PC-9 (cell line): ENCODE results near the gene AKAP13. TPM values are rescaled to one million over a fixed set of nuclear protein-coding genes. Genes with fewer than 3 reads are reported as not detected.

Source experiments
- BruUV-seq: library from RNA; stranded (reverse); fragments of 400-500 nt; replicated peaks from 2 replicates; lab custom pipeline; 2021; lab: Mats Ljungman, UMichigan
- CTCF ChIA-PET: fragments of 300-600 bp; sonication (Branson Sonifier 250); formaldehyde crosslinking; loops from one replicate; lab custom pipeline; 2022; ENCODE audit warnings: antibody characterized with exemption; lab: Charles Lee
- POLR2A ChIA-PET: fragments of 300-600 bp; sonication (Branson Sonifier 250); formaldehyde crosslinking; loops from one replicate; lab custom pipeline; 2022; ENCODE audit warnings: antibody characterized with exemption; ENCODE audit not compliant: unreplicated experiment; lab: Charles Lee
- DNase-seq, 2 experiments: peaks; one replicate each; pipeline versions ENCODE4 v3.0.0 to v3.0.0-alpha.2; 2015 to 2022; ENCODE audit warnings: mixed read lengths in 1 of 2
- H2AFZ ChIP-seq: fragments of 200-600 bp; sonication (generic); 2 replicates; pipeline ENCODE4 v1.8.1; 2017; ENCODE audit warnings: antibody characterized with exemption
- H3F3A ChIP-seq: fragments of 200-600 bp; sonication (generic); 2 replicates; pipeline ENCODE4 v1.8.1; 2017; ENCODE audit warnings: antibody characterized with exemption, mild to moderate bottlenecking, low read depth; ENCODE audit not compliant: insufficient read depth
- H3K27ac ChIP-seq: fragments of 200-600 bp; sonication (generic); 2 replicates; pipeline ENCODE4 v1.6.1; 2016; ENCODE audit warnings: mixed run types
- H3K27me3 ChIP-seq: fragments of 200-600 bp; sonication (generic); 2 replicates; pipeline ENCODE4 v1.6.1; 2016; ENCODE audit warnings: low read depth, mixed run types; ENCODE audit not compliant: insufficient read depth
- H3K36me3 ChIP-seq: fragments of 200-600 bp; sonication (generic); 2 replicates; pipeline ENCODE4 v1.6.1; 2016; ENCODE audit warnings: low read depth, mixed run types
- H3K4me1 ChIP-seq: fragments of 200-600 bp; sonication (generic); replicated peaks from 2 replicates; pipeline ENCODE4 v1.6.1; 2016; ENCODE audit warnings: mixed run types; ENCODE audit not compliant: insufficient read depth
- H3K4me2 ChIP-seq: fragments of 200-600 bp; sonication (generic); 2 replicates; pipeline ENCODE4 v1.6.1; 2017; ENCODE audit warnings: mixed run types
- H3K4me3 ChIP-seq: fragments of 200-600 bp; sonication (generic); 2 replicates; pipeline ENCODE4 v1.6.1; 2016; ENCODE audit warnings: mixed run types
- H3K79me2 ChIP-seq: fragments of 200-600 bp; sonication (generic); 2 replicates; pipeline ENCODE4 v1.6.1; 2017; ENCODE audit warnings: low read depth, mixed run types
- H3K9me2 ChIP-seq: fragments of 200-600 bp; sonication (generic); 2 replicates; pipeline ENCODE4 v1.8.1; 2017; ENCODE audit warnings: mild to moderate bottlenecking; ENCODE audit not compliant: insufficient read depth
- H3K9me3 ChIP-seq: fragments of 200-600 bp; sonication (generic); 2 replicates; pipeline ENCODE4 v1.8.1; 2016; ENCODE audit warnings: low read depth; ENCODE audit not compliant: insufficient read depth
- H4K20me1 ChIP-seq: fragments of 200-600 bp; sonication (generic); 2 replicates; pipeline ENCODE4 v1.8.1; 2017; ENCODE audit not compliant: insufficient read depth
- CTCF ChIP-seq: fragments of 200-600 bp; sonication (generic); conservative IDR thresholded peaks from 2 replicates; pipeline ENCODE4 v1.6.1; 2017; ENCODE audit warnings: mixed run types, antibody characterized with exemption, mild to moderate bottlenecking, moderate library complexity
- EZH2 ChIP-seq: fragments of 200-600 bp; sonication (generic); IDR thresholded peaks from 2 replicates; pipeline ENCODE4 v1.8.0; 2017; ENCODE audit warnings: antibody characterized with exemption, low read depth
- intact Hi-C: fragments of 100-400 bp; cut with micrococcal nuclease; formaldehyde crosslinking; loops from one replicate; pipeline ENCODE4 v1.10.0; 2022; ENCODE audit not compliant: unreplicated experiment
- total RNA-seq: library from RNA; stranded (reverse); gene quantifications from 2 replicates; pipeline ENCODE4 v1.2.3, GENCODE V29; 2021

Gene AKAP13
- total RNA-seq, 1 experiment from 2014 or later = 82.5 TPM

GRCh38 chr15:85473455-85473854 lies 93.1 kb downstream of the AKAP13 start:
- H3K27ac ChIP-seq = no peak overlapping the region
- intact Hi-C loops = no loop called here
- H4K20me1 ChIP-seq = peaks cover 12% of the 10 kb centered on the region
- no peak overlapping the region for H3K4me2 ChIP-seq
- TF ChIP-seq CTCF = no peak
- no peak for TF ChIP-seq EZH2
- no peaks in the 10 kb centered on the region for H3K9me2 ChIP-seq
- no peaks in the 10 kb centered on the region for H3K4me1 ChIP-seq
- H3F3A ChIP-seq = peaks cover 4% of the 10 kb centered on the region; the same call in 1 of the 2 replicates
- BruUV-seq = no TSS peak
- no peaks in the 10 kb centered on the region for H3K9me3 ChIP-seq
- no peaks in the 10 kb centered on the region for H3K27me3 ChIP-seq
- peaks cover 87% of the 10 kb centered on the region for H3K79me2 ChIP-seq
- H3K36me3 ChIP-seq = no peaks in the 10 kb centered on the region
- no peak overlapping the region for H2AFZ ChIP-seq
- no peak overlapping the region for H3K4me3 ChIP-seq
- ChIA-PET POLR2A (no interaction called here), CTCF (no interaction called here)
- DNase-seq = no peak

DNA sequence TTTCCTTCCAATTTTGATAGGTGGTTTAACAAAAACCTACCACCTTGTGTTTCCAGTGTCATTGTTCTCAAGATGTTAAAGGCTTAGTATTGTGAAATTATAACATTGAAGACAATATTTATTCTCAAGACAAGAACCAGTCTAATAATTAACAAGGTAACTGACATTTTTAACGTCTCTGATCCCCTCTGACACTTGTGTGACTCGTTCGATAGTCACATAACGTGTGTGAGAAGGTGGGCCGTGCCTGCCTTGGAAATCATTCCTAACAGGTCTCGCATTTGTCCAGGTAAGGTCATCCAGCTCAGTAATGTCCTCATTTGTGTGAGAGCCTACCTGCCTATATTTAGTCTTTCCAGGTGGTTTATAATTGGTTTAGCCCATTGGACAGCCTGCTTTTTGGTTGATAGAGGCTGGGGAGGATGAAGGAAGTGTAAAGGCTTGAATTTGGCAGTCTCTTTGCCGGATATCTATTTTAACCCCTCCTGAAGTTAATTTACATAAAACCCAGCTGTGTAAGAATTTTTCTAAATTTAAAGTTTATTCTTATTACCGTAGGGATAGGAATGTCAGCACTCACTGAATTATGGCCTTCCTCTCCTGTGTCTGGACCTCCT lies 94.4 kb downstream of the AKAP13 start:
- intact Hi-C loops = no loop called here
- Histone ChIP-seq H2AFZ (no peak overlapping the region), H4K20me1 (no peaks in the 10 kb centered on the region; the same call in 1 of the 2 replicates), H3F3A (peaks cover 8% of the 10 kb centered on the region), H3K4me1 (no peaks in the 10 kb centered on the region), H3K79me2 (peaks cover 87% of the 10 kb centered on the region), H3K4me2 (no peak overlapping the region), H3K9me2 (no peaks in the 10 kb centered on the region), H3K27me3 (no peaks in the 10 kb centered on the region), H3K27ac (no peak overlapping the region), H3K4me3 (no peak overlapping the region), H3K36me3 (no peaks in the 10 kb centered on the region), H3K9me3 (no peaks in the 10 kb centered on the region)
- BruUV-seq = no TSS peak
- CTCF ChIA-PET = interaction anchor here (0.6 kb wide), 1 partner anchor 256 kb away, joined by 8 read pairs; no protein-coding TSS in a partner anchor
- DNase-seq = no peak
- POLR2A ChIA-PET = interaction anchor here (0.5 kb wide), 1 partner anchor 583 kb away, joined by 3 read pairs; no protein-coding TSS in a partner anchor
- TF ChIP-seq CTCF (no peak), EZH2 (no peak)

GRCh38 chr15:85475317-85475701 lies 94.9 kb downstream of the AKAP13 start:
- Histone ChIP-seq H3K4me3 (no peak overlapping the region), H3K9me2 (no peaks in the 10 kb centered on the region), H3K9me3 (no peaks in the 10 kb centered on the region), H3K36me3 (no peaks in the 10 kb centered on the region), H3K27me3 (no peaks in the 10 kb centered on the region), H3K79me2 (peaks cover 87% of the 10 kb centered on the region), H4K20me1 (peaks cover 3% of the 10 kb centered on the region; the same call in 1 of the 2 replicates), H3K27ac (no peak overlapping the region), H3K4me1 (no peaks in the 10 kb centered on the region), H2AFZ (no peak overlapping the region), H3K4me2 (no peak overlapping the region), H3F3A (peaks cover 8% of the 10 kb centered on the region)
- CTCF ChIA-PET = interaction anchor here (0.6 kb wide), 1 partner anchor 256 kb away, joined by 8 read pairs; no protein-coding TSS in a partner anchor
- no peak for TF ChIP-seq CTCF
- TF ChIP-seq EZH2 = no peak
- intact Hi-C loops = no loop called here
- POLR2A ChIA-PET = interaction anchor here (0.5 kb wide), 1 partner anchor 582 kb away, joined by 3 read pairs; no protein-coding TSS in a partner anchor
- BruUV-seq = no TSS peak
- DNase-seq = no peak
